HCT116 (cell line): ENCODE data around the gene HSP90AB1. TPM values are rescaled to one million over a fixed set of nuclear protein-coding genes. Genes with fewer than 3 reads are reported as not detected.

Experiments used
- ATAC-seq: fragments of 200-7000 bp; cut with Tn5 transposase; 2 replicates; pipeline ENCODE4 v1.9.1; 2020; ENCODE audit warnings: mild to moderate bottlenecking, moderate library complexity
- BruUV-seq: library from RNA; stranded (reverse); fragments of 400-500 nt; replicated peaks from 2 replicates; lab custom pipeline; 2021; lab: Mats Ljungman, UMichigan
- CTCF ChIA-PET: fragments of 300-600 bp; sonication (Branson Sonifier 250); formaldehyde crosslinking; loops from one replicate; lab custom pipeline; 2021; ENCODE audit warnings: antibody characterized with exemption; lab: Charles Lee
- POLR2A ChIA-PET: fragments of 300-600, 350-600 bp; sonication (Branson Sonifier 250); formaldehyde crosslinking; loops from one replicate; lab custom pipeline; 2021; ENCODE audit warnings: antibody characterized with exemption; lab: Charles Lee
- RAD21 ChIA-PET, 2 experiments: fragments of 300-600 bp; sonication (Branson Sonifier 250); formaldehyde crosslinking; loops; one replicate each; lab custom pipeline; 2023; ENCODE audit warnings: low total read pairs in 2 of 2; ENCODE audit not compliant: uncharacterized antibody in 2 of 2, unreplicated experiment in 2 of 2, low non-redundant PET in 1 of 2; lab: Charles Lee
- DNase-seq: peaks from one replicate; pipeline ENCODE4 v3.0.0-alpha.2; 2010; ENCODE audit warnings: low read depth, low spot score
- H2AFZ ChIP-seq: fragments of 200-600 bp; shearing (Covaris generic), sonication (generic); 2 replicates; pipeline ENCODE4 v1.6.1; 2017; ENCODE audit warnings: low read depth, mixed run types, mixed read lengths, antibody characterized with exemption, low read length; ENCODE audit not compliant: poor library complexity, severe bottlenecking
- H3K27ac ChIP-seq: 2 replicates; pipeline ENCODE4 v1.5.1; 2012; ENCODE audit warnings: low read depth, low read length
- H3K27me3 ChIP-seq: fragments of 200-600 bp; sonication (generic); 2 replicates; pipeline ENCODE4 v1.6.1; 2016; ENCODE audit warnings: mixed run types, low read length, mixed read lengths; ENCODE audit not compliant: insufficient read depth
- H3K36me3 ChIP-seq, 2 experiments: fragments of 200-500 bp in 1 of 2; fragments of 200-600 bp in 1 of 2; sonication (Bioruptor generic) in 1 of 2; sonication (generic) in 1 of 2; 2 replicates each; pipeline versions ENCODE4 v1.5.1 to v1.6.1; 2014 to 2016; ENCODE audit warnings: low read length in 2 of 2, inconsistent platforms in 1 of 2, mixed read lengths in 1 of 2, mixed run types in 1 of 2; ENCODE audit not compliant: insufficient read depth in 2 of 2, control insufficient read depth in 1 of 2
- H3K4me1 ChIP-seq, 2 experiments: fragments of 200-600 bp in 1 of 2; sonication (generic) in 1 of 2; 2 replicates each; pipeline versions ENCODE4 v1.5.1 to v1.6.1; 2012 to 2017; ENCODE audit warnings: low read length in 2 of 2, inconsistent platforms in 1 of 2, mild to moderate bottlenecking in 1 of 2, mixed read lengths in 1 of 2, mixed run types in 1 of 2, moderate library complexity in 1 of 2; ENCODE audit not compliant: insufficient read depth in 2 of 2, control insufficient read depth in 1 of 2
- H3K4me2 ChIP-seq: fragments of 200-600 bp; sonication (generic); 2 replicates; pipeline ENCODE4 v1.6.1; 2017; ENCODE audit warnings: mixed run types, low read length, mixed read lengths
- H3K4me3 ChIP-seq, 2 experiments: fragments of 200-600 bp in 1 of 2; sonication (generic) in 1 of 2; replicated peaks in 1 of 2; 2 replicates each; pipeline ENCODE4 v1.5.1; 2011 to 2016; ENCODE audit warnings: low read length in 2 of 2, control low read depth in 1 of 2, low read depth in 1 of 2, mild to moderate bottlenecking in 1 of 2, mixed read lengths in 1 of 2, mixed run types in 1 of 2
- H3K79me2 ChIP-seq: fragments of 200-600 bp; sonication (generic); 2 replicates; pipeline ENCODE4 v1.6.1; 2017; ENCODE audit warnings: mild to moderate bottlenecking, mixed run types, low read length, moderate library complexity, mixed read lengths; ENCODE audit not compliant: insufficient read depth
- H3K9ac ChIP-seq: fragments of 200-600 bp; sonication (generic); 2 replicates; pipeline ENCODE4 v1.6.1; 2016; ENCODE audit warnings: low read length, mixed read lengths
- H3K9me2 ChIP-seq: fragments of 200-600 bp; sonication (generic), shearing (Covaris generic); 2 replicates; pipeline ENCODE4 v1.6.1; 2017; ENCODE audit warnings: mixed run types, mild to moderate bottlenecking, moderate library complexity; ENCODE audit not compliant: insufficient read depth
- H3K9me3 ChIP-seq, 2 experiments: fragments of 200-500 bp in 1 of 2; fragments of 200-600 bp in 1 of 2; sonication (Bioruptor generic) in 1 of 2; sonication (generic) in 1 of 2; 2 replicates each; pipeline ENCODE4 v1.6.1; 2014 to 2017; ENCODE audit warnings: low read length in 2 of 2, mixed read lengths in 2 of 2, inconsistent platforms in 1 of 2, low read depth in 1 of 2, mild to moderate bottlenecking in 1 of 2, mixed run types in 1 of 2, moderate library complexity in 1 of 2; ENCODE audit not compliant: control insufficient read depth in 1 of 2, insufficient read depth in 1 of 2
- H4K20me1 ChIP-seq: fragments of 200-600 bp; sonication (generic), shearing (Covaris generic); 2 replicates; pipeline ENCODE4 v1.6.1; 2017; ENCODE audit warnings: mixed run types, mild to moderate bottlenecking, moderate library complexity; ENCODE audit not compliant: insufficient read depth
- CBX3 ChIP-seq: IDR thresholded peaks from 2 replicates; pipeline ENCODE4 v1.6.1; 2012; ENCODE audit warnings: low read depth
- CTCF ChIP-seq, 3 experiments: fragments of 200-600 bp in 1 of 3; sonication (generic) in 1 of 3; IDR thresholded peaks in 2 of 3; conservative IDR thresholded peaks in 1 of 3; 2 replicates each; pipeline ENCODE4 v1.5.1; 2012 to 2017; ENCODE audit warnings: low read depth in 2 of 3, low read length in 2 of 3, antibody characterized with exemption in 1 of 3, borderline replicate concordance in 1 of 3, control low read depth in 1 of 3, mild to moderate bottlenecking in 1 of 3, mixed read lengths in 1 of 3, mixed run types in 1 of 3, moderate library complexity in 1 of 3; ENCODE audit not compliant: insufficient read depth in 1 of 3
- EGR1 ChIP-seq: IDR thresholded peaks from 2 replicates; pipeline ENCODE4 v1.6.1; 2012; ENCODE audit warnings: low read depth
- EZH2 ChIP-seq: fragments of 200-600 bp; sonication (generic); IDR thresholded peaks from 2 replicates; pipeline ENCODE4 v1.6.1; 2017; ENCODE audit warnings: antibody characterized with exemption, mixed run types
- FOSL1 ChIP-seq: IDR thresholded peaks from 2 replicates; pipeline ENCODE4 v1.6.1; 2012; ENCODE audit warnings: low read depth
- JUND ChIP-seq: IDR thresholded peaks from 2 replicates; pipeline ENCODE4 v1.6.1; 2012
- MAX ChIP-seq: IDR thresholded peaks from 2 replicates; pipeline ENCODE4 v1.6.1; 2012
- POLR2A ChIP-seq: IDR thresholded peaks from 2 replicates; pipeline ENCODE4 v1.7.0; 2011; ENCODE audit warnings: borderline replicate concordance; ENCODE audit not compliant: insufficient read depth, insufficient read length; ENCODE audit errors: extremely low read depth
- SP1 ChIP-seq: IDR thresholded peaks from 2 replicates; pipeline ENCODE4 v1.6.1; 2012; ENCODE audit warnings: low read depth
- SRF ChIP-seq: IDR thresholded peaks from 2 replicates; pipeline ENCODE4 v1.6.1; 2012; ENCODE audit warnings: low read depth
- intact Hi-C: fragments of 100-400 bp; cut with micrococcal nuclease; formaldehyde crosslinking; loops from 2 replicates; pipeline ENCODE4 v1.10.0; 2022
- total RNA-seq: library from RNA; stranded (reverse); gene quantifications from one replicate; pipeline ENCODE4 v1.2.1, GENCODE V29; 2021; ENCODE audit not compliant: unreplicated experiment

The HSP90AB1 gene
- total RNA-seq, 1 experiment from 2014 or later = 2,554 TPM

GRCh38 chr6:44238687-44239350, 8.1 kb upstream of the HSP90AB1 start:
- H3K27ac ChIP-seq = no peak overlapping the region
- H3K4me1 ChIP-seq = peaks cover 25 to 36% of the 10 kb centered on the region in 2 experiments
- no peak for DNase-seq
- TF ChIP-seq EZH2 (no peak), SRF (no peak), CTCF (IDR thresholded peaks at IDR 0.05 in 2 of 3, conservative IDR thresholded peaks at IDR 0.05 in 1 of 3; ENCODE audit: borderline replicate concordance in 1 of 3, insufficient read depth in 1 of 3, low read depth in 2 of 3, low read length in 2 of 3) (0 out of 6 replicates have a peak, but pooled peaks of 1 of the 3 experiments have one; percentile 5), SP1 (no peak), JUND (no peak), FOSL1 (no peak), CBX3 (no peak)
- TF ChIP-seq, all 23 proteins: peak for 1
- ATAC-seq = no peak
- H3K4me3 ChIP-seq = no peak overlapping the region
- no peaks in the 10 kb centered on the region for H3K27me3 ChIP-seq
- no peaks in the 10 kb centered on the region for H3K79me2 ChIP-seq
- no peak overlapping the region for H3K9ac ChIP-seq
- H3K9me2 ChIP-seq = no peaks in the 10 kb centered on the region
- POLR2A ChIA-PET = interaction anchor here (0.7 to 2.4 kb wide), 2 partner anchors 8 to 20 kb away, joined by 3 to 31 read pairs; partner anchors contain the start of gene HSP90AB1
- intact Hi-C loops = no loop called here
- H3K4me2 ChIP-seq = no peak overlapping the region
- RAD21 ChIA-PET = no interaction called here
- no peaks in the 10 kb centered on the region for H3K9me3 ChIP-seq
- CTCF ChIA-PET = interaction anchor here (1.8 kb wide), 1 partner anchor 142 kb away, joined by 13 read pairs; no protein-coding TSS in a partner anchor
- no peaks in the 10 kb centered on the region for H4K20me1 ChIP-seq
- peaks cover 0 to 16% of the 10 kb centered on the region in 2 experiments; a peak in 1 of 4 replicates for H3K36me3 ChIP-seq
- TSS peak; percentile 16 for BruUV-seq
- no peak overlapping the region for H2AFZ ChIP-seq

GRCh38 chr6:44243345-44243744, 3.6 kb upstream of the HSP90AB1 start:
- no peak for TF ChIP-seq POLR2A
- TF ChIP-seq CTCF (IDR thresholded peaks at IDR 0.05 in 2 of 3, conservative IDR thresholded peaks at IDR 0.05 in 1 of 3; ENCODE audit: borderline replicate concordance in 1 of 3, insufficient read depth in 1 of 3, low read depth in 2 of 3, low read length in 2 of 3) = no peak
- no peak for TF ChIP-seq MAX
- TF ChIP-seq EGR1 = no peak
- H3K9me2 ChIP-seq = no peaks in the 10 kb centered on the region
- no peak overlapping the region for H2AFZ ChIP-seq
- no peaks in the 10 kb centered on the region for H3K27me3 ChIP-seq
- peaks cover 15% of the 10 kb centered on the region for H3K79me2 ChIP-seq
- H3K4me1 ChIP-seq = peaks cover 4 to 18% of the 10 kb centered on the region in 2 experiments
- no peak overlapping the region for H3K27ac ChIP-seq
- H3K36me3 ChIP-seq = peaks cover 4 to 14% of the 10 kb centered on the region in 2 experiments; a peak in 3 of 4 replicates
- CTCF ChIA-PET = interaction anchor here (1.1 kb wide), 1 partner anchor 9 kb away, joined by 3 read pairs; no protein-coding TSS in a partner anchor
- H3K4me3 ChIP-seq = no peak overlapping the region
- RAD21 ChIA-PET = no interaction called here
- no peaks in the 10 kb centered on the region for H3K9me3 ChIP-seq
- H3K4me2 ChIP-seq = no peak overlapping the region
- DNase-seq = no peak
- intact Hi-C loops = no loop called here
- H4K20me1 ChIP-seq = peaks cover 10% of the 10 kb centered on the region
- POLR2A ChIA-PET = no interaction called here
- H3K9ac ChIP-seq = no peak overlapping the region
- BruUV-seq = no TSS peak
- no peak for ATAC-seq
